Measurements from ENCODE around the gene IPPK. TPM values are rescaled to one million over a fixed set of nuclear protein-coding genes. Genes with fewer than 3 reads are reported as not detected.

The IPPK gene
- total RNA-seq, 1 experiment from 2014 or later = 15.4 TPM

- no peak for ATAC-seq
- H3K9me3 ChIP-seq (ENCODE audit: control insufficient read depth in 1 of 2, insufficient read depth in 1 of 2, low read depth in 1 of 2, low read length in 2 of 2) = no peaks in the 10 kb centered on the region
- ChIA-PET CTCF (no interaction called here), POLR2A (no interaction called here), RAD21 (ENCODE audit: low non-redundant PET in 1 of 2, low total read pairs in 2 of 2, uncharacterized antibody in 2 of 2, unreplicated experiment in 2 of 2) (no interaction called here)
- BruUV-seq (replicated peaks) = no TSS peak
- no peaks in the 10 kb centered on the region for H4K20me1 ChIP-seq (ENCODE audit: insufficient read depth)
- H3K27ac ChIP-seq (ENCODE audit: low read depth, low read length) = no peak overlapping the region
- no peak for TF ChIP-seq EZH2phosphoT487 (IDR thresholded peaks at IDR 0.05; ENCODE audit: borderline replicate concordance)
- no peak for TF ChIP-seq EGR1 (IDR thresholded peaks at IDR 0.05; ENCODE audit: low read depth)
- TF ChIP-seq ZFX (IDR thresholded peaks at IDR 0.05) = no peak
- no peak for TF ChIP-seq RAD21 (IDR thresholded peaks at IDR 0.05; ENCODE audit: low read depth)
- TF ChIP-seq SIN3A (IDR thresholded peaks at IDR 0.05; ENCODE audit: low read depth) = no peak
- TF ChIP-seq POLR2A (IDR thresholded peaks at IDR 0.05; ENCODE audit: borderline replicate concordance, extremely low read depth, insufficient read depth, insufficient read length) = no peak
- TF ChIP-seq CTCF (IDR thresholded peaks at IDR 0.05 in 2 of 3, conservative IDR thresholded peaks at IDR 0.05 in 1 of 3; ENCODE audit: borderline replicate concordance in 1 of 3, insufficient read depth in 1 of 3, low read depth in 2 of 3, low read length in 2 of 3) = no peak
- TF ChIP-seq ZNF274 (IDR thresholded peaks at IDR 0.05; ENCODE audit: low read depth, low read length) = no peak
- no peak for TF ChIP-seq EZH2 (IDR thresholded peaks at IDR 0.05)
- H3K79me2 ChIP-seq (ENCODE audit: insufficient read depth, low read length) = 0 out of 2 replicates have a peak, but pooled peaks cover 4% of the 10 kb centered on the region
- intact Hi-C loops (cut with micrococcal nuclease) = no loop called here
- peaks cover 22 to 35% of the 10 kb centered on the region in 2 experiments; a peak in 3 of 4 replicates for H3K36me3 ChIP-seq (ENCODE audit: control insufficient read depth in 1 of 2, insufficient read depth in 2 of 2, low read length in 2 of 2)
- no peaks in the 10 kb centered on the region for H3K9me2 ChIP-seq (ENCODE audit: insufficient read depth)
- no peak overlapping the region for H3K4me2 ChIP-seq (ENCODE audit: low read length)
- H3K4me1 ChIP-seq (ENCODE audit: control insufficient read depth in 1 of 2, insufficient read depth in 2 of 2, low read length in 2 of 2) = no peaks in the 10 kb centered on the region
- DNase-seq (ENCODE audit: low read depth, low spot score) = no peak
- no peaks in the 10 kb centered on the region for H3K27me3 ChIP-seq (ENCODE audit: insufficient read depth, low read length)
- H2AFZ ChIP-seq (ENCODE audit: low read depth, low read length, poor library complexity, severe bottlenecking) = no peak overlapping the region
- no peak overlapping the region for H3K4me3 ChIP-seq (replicated peaks in 1 of 2; ENCODE audit: low read depth in 1 of 2, low read length in 2 of 2)
- no peak overlapping the region for H3K9ac ChIP-seq (ENCODE audit: low read length)
Measured at GRCh38 chr9:92641092-92641809, 28.7 kb downstream of the IPPK start.

Data from HCT116 (cell line).